BE2C (cell line): ENCODE measurements around the gene GYS1.

Experiments
- DNase-seq: peaks from one replicate; pipeline ENCODE4 v3.0.0-alpha.2; 2020
- H3K27me3 ChIP-seq: fragments of 250-450 bp; sonication (Bioruptor Pico); 2 replicates; pipeline ENCODE4 v1.5.1; 2020; ENCODE audit warnings: mild to moderate bottlenecking
- H3K36me3 ChIP-seq: fragments of 250-450 bp; sonication (Bioruptor Pico); 2 replicates; pipeline ENCODE4 v1.5.1; 2020; ENCODE audit warnings: mild to moderate bottlenecking
- H3K4me1 ChIP-seq: fragments of 250-450 bp; sonication (Bioruptor Pico); 2 replicates; pipeline ENCODE4 v1.5.1; 2020
- H3K4me3 ChIP-seq: 2 replicates; pipeline ENCODE4 v1.5.1; 2011; ENCODE audit warnings: low read depth, low read length
- H3K9me3 ChIP-seq: fragments of 250-450 bp; sonication (Bioruptor Pico); 2 replicates; pipeline ENCODE4 v1.5.1; 2020
- TF ChIP-seq, protein P1 (sequence below): IDR thresholded peaks from 2 replicates; pipeline ENCODE4 v1.5.1; 2012; ENCODE audit warnings: mild to moderate bottlenecking, low read depth, low read length

Gene GYS1

DNA sequence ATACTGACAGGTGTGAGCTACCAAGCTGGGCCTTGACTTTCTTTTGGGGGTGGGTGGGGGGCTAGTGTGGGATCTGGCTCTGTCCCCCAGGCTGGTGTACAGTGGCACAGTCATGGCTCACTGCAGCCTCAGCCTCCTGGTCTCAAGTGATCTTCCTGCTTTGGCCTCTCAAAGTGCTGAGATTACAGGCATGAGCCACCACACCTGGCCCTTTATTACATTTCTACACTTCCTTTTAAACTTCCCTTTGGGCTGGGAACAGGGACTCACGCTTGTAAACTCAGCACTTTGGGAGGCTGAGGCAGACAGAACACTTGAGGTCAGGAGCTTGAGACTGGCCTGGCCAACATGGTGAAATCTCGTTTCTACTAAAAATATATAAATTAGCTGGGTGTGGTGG lies 16.0 kb downstream of the GYS1 start:
- H3K27me3 ChIP-seq = no peaks in the 10 kb centered on the region
- H3K9me3 ChIP-seq = no peaks in the 10 kb centered on the region
- no peaks in the 10 kb centered on the region for H3K36me3 ChIP-seq
- DNase-seq = no peak
- no peaks in the 10 kb centered on the region for H3K4me1 ChIP-seq
- no peak overlapping the region for H3K4me3 ChIP-seq
- TF ChIP-seq, protein P1, sequence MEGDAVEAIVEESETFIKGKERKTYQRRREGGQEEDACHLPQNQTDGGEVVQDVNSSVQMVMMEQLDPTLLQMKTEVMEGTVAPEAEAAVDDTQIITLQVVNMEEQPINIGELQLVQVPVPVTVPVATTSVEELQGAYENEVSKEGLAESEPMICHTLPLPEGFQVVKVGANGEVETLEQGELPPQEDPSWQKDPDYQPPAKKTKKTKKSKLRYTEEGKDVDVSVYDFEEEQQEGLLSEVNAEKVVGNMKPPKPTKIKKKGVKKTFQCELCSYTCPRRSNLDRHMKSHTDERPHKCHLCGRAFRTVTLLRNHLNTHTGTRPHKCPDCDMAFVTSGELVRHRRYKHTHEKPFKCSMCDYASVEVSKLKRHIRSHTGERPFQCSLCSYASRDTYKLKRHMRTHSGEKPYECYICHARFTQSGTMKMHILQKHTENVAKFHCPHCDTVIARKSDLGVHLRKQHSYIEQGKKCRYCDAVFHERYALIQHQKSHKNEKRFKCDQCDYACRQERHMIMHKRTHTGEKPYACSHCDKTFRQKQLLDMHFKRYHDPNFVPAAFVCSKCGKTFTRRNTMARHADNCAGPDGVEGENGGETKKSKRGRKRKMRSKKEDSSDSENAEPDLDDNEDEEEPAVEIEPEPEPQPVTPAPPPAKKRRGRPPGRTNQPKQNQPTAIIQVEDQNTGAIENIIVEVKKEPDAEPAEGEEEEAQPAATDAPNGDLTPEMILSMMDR = no peak

DNA sequence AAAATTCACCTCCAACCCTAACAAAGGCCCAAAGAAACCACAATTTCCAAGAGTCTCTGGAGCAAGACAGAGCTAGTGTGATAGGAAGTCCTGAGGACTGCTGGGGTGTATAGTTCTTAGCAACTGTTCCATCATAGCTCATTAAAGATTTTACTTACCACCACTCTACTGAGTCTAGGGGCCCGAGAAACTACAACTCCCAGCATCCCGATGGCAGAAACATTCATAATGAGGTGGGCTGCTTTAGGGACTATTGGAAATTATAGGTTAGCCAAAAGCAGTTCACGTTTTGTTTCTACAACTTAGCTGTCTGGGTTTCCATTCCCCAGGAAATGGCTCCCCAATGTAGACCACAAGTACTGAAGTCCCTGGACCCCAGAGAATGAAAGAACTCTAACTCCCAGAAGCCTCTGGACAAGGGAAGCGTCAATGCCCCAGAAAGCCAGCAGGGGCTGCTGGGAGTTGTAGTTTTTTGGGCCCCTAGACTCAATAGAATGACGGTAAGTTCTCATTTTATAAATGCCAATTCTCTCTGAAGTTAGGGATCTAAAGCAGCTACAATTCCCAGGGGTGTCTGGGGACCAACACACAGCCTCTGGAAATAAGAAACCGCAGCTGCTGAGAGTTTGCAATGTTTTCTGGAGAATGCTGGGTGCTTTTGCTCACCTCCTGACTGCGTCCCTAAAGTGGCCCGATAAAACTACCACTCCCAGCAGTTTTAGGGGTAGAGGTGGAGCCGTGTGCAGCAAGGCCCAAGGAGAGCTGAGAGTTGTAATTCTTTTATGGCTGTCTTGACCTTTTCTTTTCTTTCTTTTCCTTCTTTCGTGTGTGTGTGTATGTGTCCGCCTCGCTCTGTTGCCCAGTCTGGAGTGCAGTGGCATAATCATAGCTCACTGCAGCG lies 16.9 kb downstream of the GYS1 start:
- H3K36me3 ChIP-seq = no peaks in the 10 kb centered on the region
- no peak overlapping the region for H3K4me3 ChIP-seq
- H3K9me3 ChIP-seq = no peaks in the 10 kb centered on the region
- DNase-seq = peak; percentile 71
- H3K4me1 ChIP-seq = no peaks in the 10 kb centered on the region
- no peaks in the 10 kb centered on the region for H3K27me3 ChIP-seq
- TF ChIP-seq, protein P1 = peak; percentile 20; the same call in 1 of the 2 replicates

DNA sequence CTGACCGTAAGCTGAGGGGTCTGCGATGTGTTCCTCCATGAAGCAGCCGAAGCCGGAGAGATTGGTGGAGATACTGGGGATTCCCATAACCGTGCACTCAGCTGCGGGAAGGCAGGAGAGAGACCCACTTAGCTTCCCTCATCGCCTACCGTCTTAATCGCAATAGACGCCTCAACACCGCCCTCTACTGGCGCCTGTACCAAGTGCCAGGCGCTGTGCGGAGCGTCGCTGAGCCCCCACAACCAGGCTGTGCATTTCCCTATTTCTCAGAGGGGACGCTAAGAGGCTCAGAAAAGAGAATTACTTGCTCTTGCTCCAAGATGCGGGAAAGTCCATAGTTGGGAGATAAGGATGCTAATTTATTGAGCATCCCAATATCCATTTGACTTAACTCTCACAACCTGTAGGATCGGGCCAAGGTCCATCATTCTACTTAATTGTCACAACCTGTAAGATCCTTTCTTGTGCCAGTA lies 22.1 kb downstream of the GYS1 start:
- Histone ChIP-seq H3K4me1 (peaks cover 13% of the 10 kb centered on the region), H3K4me3 (no peak overlapping the region), H3K36me3 (peaks cover 36% of the 10 kb centered on the region), H3K9me3 (no peaks in the 10 kb centered on the region), H3K27me3 (no peaks in the 10 kb centered on the region)
- TF ChIP-seq, protein P1 = peak; percentile 94
- DNase-seq = peak; percentile 93

DNA sequence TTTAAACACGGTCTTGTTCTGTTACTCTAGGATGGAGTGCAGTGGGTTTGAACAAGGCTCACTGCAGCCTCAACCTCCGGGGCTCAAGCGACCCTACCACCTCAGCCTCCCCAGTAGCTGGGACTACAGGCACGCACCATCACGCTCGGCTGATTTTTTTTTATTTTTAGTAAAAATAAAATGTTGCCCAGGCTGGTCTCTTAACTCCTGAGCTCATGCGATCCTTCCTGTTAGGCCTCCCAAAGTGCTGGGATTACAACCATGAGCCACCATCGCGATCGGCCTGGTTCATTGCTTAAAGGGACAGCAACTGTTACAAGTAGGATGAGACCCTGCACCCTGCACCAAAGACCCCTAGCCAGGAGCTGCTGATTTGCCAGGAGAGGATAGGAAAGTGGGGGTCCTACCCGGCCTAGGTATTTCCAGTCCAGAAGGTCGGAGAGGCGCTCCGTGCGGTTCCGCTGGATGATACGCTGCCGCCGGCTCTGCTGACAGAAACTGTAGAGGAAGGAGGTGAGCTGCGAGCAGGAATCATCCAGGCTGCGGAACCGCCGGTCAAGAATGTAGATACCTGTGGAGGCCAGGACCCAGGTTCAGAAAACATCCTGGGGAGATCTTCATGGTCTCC lies 22.9 kb downstream of the GYS1 start:
- H3K27me3 ChIP-seq = no peaks in the 10 kb centered on the region
- H3K36me3 ChIP-seq = peaks cover 37% of the 10 kb centered on the region
- peaks cover 13% of the 10 kb centered on the region for H3K4me1 ChIP-seq
- TF ChIP-seq, protein P1 = no peak
- H3K9me3 ChIP-seq = no peaks in the 10 kb centered on the region
- H3K4me3 ChIP-seq = no peak overlapping the region
- DNase-seq = no peak

DNA sequence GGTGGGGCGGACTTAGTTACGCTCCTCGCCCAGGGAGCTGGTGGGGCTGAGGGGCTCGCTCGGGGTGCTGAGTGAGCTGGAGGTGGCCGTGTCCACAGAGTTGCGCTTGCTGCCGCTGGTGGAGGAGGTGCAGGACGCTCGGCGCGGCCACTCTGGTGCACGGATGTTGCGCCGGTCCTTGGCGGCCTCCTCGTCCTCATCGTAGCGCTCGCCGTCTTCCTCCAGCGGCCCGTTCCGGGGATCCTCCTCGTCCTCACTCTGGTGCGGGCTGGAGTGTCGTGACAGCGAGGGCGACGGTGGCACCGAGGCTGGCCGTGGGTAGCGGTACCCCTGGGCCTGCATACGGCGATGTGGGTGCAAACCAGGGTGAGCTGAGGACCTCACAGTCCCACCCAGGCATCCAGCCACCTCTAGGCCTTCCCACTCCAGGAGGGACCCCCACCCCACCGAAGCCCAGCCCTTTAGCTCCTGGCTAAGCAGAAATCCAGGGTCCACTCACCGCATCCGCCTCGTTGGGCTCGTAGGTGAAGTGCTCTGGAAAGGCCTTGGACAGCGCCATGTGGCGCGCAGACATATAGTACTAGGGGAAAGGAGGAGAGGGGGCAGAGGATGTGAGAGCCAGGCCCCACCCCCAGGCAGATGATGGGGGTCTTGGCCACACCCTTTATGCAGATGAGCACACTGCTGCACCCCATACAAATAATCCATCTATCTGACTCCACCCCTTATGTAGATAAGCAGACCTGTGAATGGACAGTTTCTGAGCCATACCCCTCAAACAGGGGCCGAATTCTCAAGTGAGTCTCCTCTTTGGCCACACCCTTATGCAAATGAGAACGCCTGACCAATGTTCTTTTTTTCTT lies 23.6 kb downstream of the GYS1 start:
- TF ChIP-seq, protein P1 = no peak
- no peaks in the 10 kb centered on the region for H3K27me3 ChIP-seq
- peaks cover 37% of the 10 kb centered on the region for H3K36me3 ChIP-seq
- H3K4me3 ChIP-seq = no peak overlapping the region
- DNase-seq = peak; percentile 93
- peaks cover 14% of the 10 kb centered on the region for H3K4me1 ChIP-seq
- H3K9me3 ChIP-seq = no peaks in the 10 kb centered on the region
